HL-60 (cell line): Measurements from ENCODE around the gene ACP1.

Experiments used
- DNase-seq, 2 experiments: peaks; one replicate each; pipeline ENCODE4 v3.0.0-alpha.2; 2010 to 2020; ENCODE audit warnings: low read depth in 1 of 2, low spot score in 1 of 2
- H3K27ac ChIP-seq: fragments of 250-450 bp; sonication (Bioruptor Pico); replicated peaks from 2 replicates; pipeline ENCODE4 v1.5.1; 2020; ENCODE audit warnings: mild to moderate bottlenecking, moderate library complexity
- H3K27me3 ChIP-seq: fragments of 250-450 bp; sonication (Bioruptor Pico); 2 replicates; pipeline ENCODE4 v1.5.1; 2021; ENCODE audit warnings: mild to moderate bottlenecking, moderate library complexity; ENCODE audit not compliant: insufficient read depth, poor library complexity, severe bottlenecking
- H3K4me3 ChIP-seq: replicated peaks from 2 replicates; pipeline ENCODE4 v1.5.1; 2011; ENCODE audit warnings: mild to moderate bottlenecking, control low read depth, low read length; ENCODE audit not compliant: insufficient read depth
- CTCF ChIP-seq: IDR thresholded peaks from one replicate; pipeline ENCODE4 v1.5.1; 2011; ENCODE audit warnings: low read length, control low read depth, inconsistent platforms; ENCODE audit not compliant: insufficient read depth
- GABPA ChIP-seq: IDR thresholded peaks from 2 replicates; pipeline ENCODE4 v1.6.1; 2012; ENCODE audit warnings: low read depth
- POLR2AphosphoS5 ChIP-seq: IDR thresholded peaks from 2 replicates; pipeline ENCODE4 v1.6.1; 2012; ENCODE audit warnings: low read depth
- REST ChIP-seq: IDR thresholded peaks from 2 replicates; pipeline ENCODE4 v1.6.1; 2012; ENCODE audit warnings: low read depth; ENCODE audit not compliant: insufficient replicate concordance
- SPI1 ChIP-seq: IDR thresholded peaks from 2 replicates; pipeline ENCODE4 v1.6.1; 2012; ENCODE audit warnings: low read depth, mild to moderate bottlenecking, borderline replicate concordance

The ACP1 gene

GRCh38 chr2:317501-318424 lies 53.0 kb downstream of the ACP1 start:
- TF ChIP-seq SPI1 = no peak
- TF ChIP-seq CTCF = no peak
- no peak for TF ChIP-seq POLR2AphosphoS5
- no peak for TF ChIP-seq GABPA
- TF ChIP-seq REST = no peak
- no peak for DNase-seq
- H3K4me3 ChIP-seq = no peak overlapping the region
- H3K27ac ChIP-seq = no peak overlapping the region
- H3K27me3 ChIP-seq = no peaks in the 10 kb centered on the region

- no peak for DNase-seq
- no peak overlapping the region for H3K27ac ChIP-seq
- no peaks in the 10 kb centered on the region for H3K27me3 ChIP-seq
- no peak for TF ChIP-seq POLR2AphosphoS5
- no peak for TF ChIP-seq GABPA
- TF ChIP-seq CTCF = no peak
- no peak for TF ChIP-seq REST
- no peak for TF ChIP-seq SPI1
- H3K4me3 ChIP-seq = no peak overlapping the region
Observed at GRCh38 chr2:319059-319600, 54.4 kb downstream of the ACP1 start.

- Histone ChIP-seq H3K27ac (no peak overlapping the region), H3K4me3 (no peak overlapping the region), H3K27me3 (no peaks in the 10 kb centered on the region)
- TF ChIP-seq REST = no peak
- no peak for DNase-seq
Observed at GRCh38 chr2:320561-320960, 55.8 kb downstream of the ACP1 start.
